ENCODE data around the gene TPGS1.

TPGS1 gene

DNA sequence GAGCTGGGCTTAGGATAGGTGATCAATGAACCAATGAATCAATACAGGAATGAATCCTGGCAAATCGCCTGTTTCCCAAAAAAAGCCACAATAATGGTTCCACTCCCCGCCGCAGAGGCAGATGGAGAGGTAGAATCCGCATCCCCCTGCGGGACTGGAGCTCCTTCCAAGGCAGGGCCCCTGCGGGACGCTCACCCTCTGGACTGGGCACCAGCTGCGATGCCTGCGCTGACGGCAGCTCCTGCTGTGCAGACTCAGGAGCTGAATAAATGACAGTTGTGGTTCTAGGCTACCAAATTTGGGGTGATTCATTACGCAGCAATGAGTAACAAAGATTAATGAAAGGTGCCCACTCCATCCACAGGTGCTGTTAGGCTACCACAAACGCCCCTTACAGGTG, 15.4 kb downstream of the TPGS1 start:
- no peak for DNase-seq

GRCh38 chr19:524062-524674, 16.9 kb downstream of the TPGS1 start:
- DNase-seq: no peak

DNA sequence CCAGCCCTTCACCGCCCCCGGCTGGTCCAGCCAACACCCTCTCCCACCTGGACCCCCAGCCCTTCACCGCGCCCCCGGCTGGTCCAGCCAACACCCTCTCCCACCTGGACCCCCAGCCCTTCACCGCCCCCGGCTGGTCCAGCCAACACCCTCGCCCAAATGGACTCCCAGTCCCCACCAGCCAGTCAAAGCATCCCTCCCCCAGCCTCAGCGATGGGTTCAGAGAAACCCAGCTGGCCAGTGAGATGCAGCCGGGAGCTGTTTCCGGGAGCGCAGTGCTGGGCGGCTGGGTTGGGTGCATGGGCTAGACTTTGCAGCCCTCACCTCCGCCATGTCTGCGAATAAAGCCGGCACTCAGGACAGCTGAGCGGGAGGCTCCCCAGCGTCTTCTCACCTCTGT, 17.7 kb downstream of the TPGS1 start:
- DNase-seq: no peak

DNA sequence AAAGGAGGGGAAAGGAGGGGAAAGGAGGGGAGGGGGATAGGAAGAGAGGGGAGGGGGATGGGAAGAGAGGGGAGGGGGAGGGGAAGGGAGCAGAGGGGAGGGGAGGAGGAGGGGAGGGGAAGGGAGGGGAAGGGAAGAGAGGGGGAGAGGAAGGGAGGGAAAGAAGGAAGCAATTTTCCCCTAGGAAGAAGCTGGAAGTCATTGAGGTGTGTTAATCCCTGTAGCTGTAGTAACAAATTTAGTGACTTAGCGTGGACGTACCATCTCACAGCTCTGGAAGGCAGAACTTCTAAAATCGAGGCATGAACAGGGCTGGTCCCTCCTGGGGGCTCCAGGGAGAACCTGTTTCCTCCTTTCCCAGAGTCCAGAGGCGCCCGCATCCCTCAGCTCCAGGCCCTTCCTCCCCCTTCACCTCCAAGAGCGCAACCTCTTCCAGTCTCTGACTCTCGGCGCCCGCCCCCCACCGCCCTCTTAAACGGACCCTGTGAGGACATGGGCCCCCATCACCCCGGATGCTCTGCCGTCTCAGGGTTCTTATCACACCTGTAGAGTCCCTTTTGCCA, 18.6 kb downstream of the TPGS1 start:
- no peak for DNase-seq

DNA sequence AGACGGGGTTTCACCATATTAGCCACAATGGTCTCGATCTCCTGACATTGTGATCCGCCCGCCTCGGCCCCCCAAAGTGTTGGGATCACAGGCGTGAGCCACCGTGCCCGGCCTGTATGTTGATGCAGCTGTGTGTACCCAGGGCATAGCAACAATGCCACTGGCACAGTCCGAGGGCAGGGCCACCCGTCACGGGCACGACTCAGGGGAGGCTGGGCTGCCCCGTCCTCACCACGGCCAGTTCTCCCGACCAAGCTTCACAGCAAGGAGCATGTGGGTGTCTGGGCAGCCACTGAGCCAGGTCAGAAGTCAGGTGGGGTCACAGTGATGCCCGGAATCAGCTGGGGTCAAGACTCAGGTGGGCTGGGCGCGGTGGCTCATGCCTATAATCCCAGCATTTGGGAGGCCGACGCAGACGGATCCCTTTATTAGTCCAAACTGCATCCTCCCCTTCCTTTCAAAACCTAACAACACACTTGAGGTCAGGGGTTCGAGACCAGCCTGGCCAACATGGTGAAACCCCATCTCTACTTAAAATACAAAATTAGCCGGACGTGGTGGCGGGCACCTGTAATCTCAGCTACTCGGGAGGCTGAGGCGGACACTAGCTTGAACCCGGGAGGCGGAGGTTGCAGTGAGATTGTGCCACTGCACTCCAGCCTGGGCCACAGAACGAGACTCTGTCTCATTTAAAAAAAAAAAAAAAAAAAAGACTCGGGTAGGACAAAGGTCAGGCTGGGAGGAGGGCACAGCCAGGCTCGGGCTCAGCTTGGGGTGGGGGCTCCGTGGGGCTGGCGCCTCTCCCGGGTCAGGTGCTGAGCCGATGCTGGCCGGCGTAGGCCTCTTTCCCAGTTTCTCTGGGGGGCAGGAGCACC, 23.1 kb downstream of the TPGS1 start:
- no peak for DNase-seq

DNA sequence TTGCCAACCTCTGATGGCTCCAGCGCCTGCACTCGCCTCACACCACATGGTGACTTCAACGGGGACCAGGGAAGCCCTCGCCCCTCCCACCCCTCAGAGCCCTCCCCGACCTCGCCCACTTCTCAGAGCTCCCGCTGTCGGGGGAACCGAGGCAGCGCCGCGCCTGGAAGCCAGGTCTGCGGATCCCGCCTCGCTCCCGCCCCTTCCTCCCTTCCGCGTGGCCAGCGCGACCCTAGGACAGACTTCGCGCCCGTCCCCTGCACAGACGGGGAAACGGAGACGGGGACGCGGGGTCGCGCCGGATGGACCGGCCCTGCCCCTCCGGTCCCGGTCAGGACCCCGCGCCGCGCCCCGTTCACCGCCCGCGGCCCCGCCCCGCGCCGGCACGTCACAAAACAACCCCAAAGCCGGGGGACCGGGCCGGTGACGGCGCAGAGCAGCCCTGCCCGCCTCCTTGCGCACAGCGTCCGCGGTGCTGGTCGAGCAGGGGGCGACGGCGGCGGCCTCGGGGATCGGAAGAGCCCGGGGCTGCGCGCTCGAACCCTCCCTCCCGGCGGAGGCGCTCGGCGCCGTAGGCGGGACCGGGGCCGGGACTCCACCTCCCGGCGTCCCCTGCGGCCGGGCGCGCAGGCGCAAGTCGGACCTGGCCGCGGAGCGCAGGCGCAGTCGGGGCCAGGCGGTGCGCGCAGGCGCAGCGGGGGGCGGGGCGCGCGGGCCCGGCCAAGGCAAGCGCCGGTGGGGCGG, 23.9 kb downstream of the TPGS1 start:
- peak; percentile 53 for DNase-seq

GRCh38 chr19:531753-532560, 24.7 kb downstream of the TPGS1 start, which contains the start of gene CDC34:
TSS of gene CDC34 (plus strand) at chr19:531760. CDS start at chr19:531932, 172 bp downstream.
- DNase-seq: no peak

DNA sequence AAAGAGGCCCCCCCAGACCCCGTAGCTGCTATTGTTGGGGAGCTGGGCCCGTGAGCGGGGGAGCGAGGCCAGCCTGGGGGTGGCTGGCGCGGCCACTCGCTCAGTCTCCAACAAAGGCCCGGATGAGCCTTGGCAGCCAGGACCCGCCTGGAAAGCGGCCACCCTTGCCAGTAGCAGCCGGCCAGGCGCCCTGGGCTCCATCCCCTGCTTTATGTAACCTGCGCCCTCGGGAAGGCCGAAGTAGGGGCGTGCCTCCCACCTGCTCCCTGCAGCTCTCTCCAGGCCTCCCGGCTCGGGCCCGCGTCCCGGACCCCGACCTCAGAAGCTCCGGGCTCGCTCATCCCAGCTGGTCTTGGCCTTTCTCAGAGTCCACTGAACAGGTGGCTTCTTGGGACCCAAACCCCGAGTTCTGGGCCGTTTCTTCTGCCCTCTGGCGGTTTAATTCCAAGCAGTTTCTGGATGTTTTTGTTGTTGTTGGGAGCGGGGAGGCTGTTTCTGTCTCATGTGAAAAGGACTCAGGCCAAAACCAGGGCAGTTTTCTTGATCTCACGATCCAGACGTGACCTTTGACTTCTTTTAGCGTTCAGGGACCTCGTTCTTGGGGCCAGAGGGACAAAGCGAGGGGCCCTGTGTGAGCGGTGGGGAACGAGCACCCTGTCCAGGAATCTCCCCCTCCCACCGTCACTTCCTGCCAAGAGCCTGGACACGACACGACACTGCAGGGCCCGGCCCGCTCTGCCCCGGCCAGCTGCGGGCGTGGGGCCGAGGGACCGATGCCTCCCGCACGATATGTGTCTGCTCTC, 25.5 kb downstream of the TPGS1 start:
- peak; percentile 60 for DNase-seq

GRCh38 chr19:533364-534058, 26.2 kb downstream of the TPGS1 start:
- no peak for DNase-seq

GRCh38 chr19:534088-534487, 26.8 kb downstream of the TPGS1 start:
- no peak for DNase-seq

GRCh38 chr19:535017-535835, 27.9 kb downstream of the TPGS1 start:
- no peak for DNase-seq

- no peak for DNase-seq
Measured at GRCh38 chr19:536031-536880, 29.0 kb downstream of the TPGS1 start.

DNA sequence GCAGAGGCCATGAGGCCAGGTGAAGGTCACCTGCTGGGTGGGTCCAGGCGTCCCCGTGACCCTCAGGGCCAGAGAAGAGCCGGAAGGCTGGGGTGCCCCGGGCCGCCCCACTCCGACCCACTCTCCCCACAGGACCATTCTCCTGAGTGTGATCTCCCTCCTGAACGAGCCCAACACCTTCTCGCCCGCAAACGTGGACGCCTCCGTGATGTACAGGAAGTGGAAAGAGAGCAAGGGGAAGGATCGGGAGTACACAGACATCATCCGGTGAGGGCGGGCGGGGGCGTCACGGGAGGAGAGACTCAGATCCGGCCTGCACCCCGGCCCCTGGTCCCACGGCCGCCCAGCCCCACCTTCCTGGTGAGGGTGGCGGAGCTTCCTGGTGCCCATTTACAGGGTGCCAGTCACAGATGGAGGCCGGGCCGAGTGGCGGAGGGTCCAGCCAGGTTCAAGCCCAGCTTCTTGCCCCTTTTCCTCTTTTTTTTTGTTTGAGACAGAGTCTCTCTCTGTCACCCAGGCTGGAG, 29.6 kb downstream of the TPGS1 start:
- DNase-seq: no peak

GRCh38 chr19:538641-539428, 31.5 kb downstream of the TPGS1 start:
- no peak for DNase-seq

DNA sequence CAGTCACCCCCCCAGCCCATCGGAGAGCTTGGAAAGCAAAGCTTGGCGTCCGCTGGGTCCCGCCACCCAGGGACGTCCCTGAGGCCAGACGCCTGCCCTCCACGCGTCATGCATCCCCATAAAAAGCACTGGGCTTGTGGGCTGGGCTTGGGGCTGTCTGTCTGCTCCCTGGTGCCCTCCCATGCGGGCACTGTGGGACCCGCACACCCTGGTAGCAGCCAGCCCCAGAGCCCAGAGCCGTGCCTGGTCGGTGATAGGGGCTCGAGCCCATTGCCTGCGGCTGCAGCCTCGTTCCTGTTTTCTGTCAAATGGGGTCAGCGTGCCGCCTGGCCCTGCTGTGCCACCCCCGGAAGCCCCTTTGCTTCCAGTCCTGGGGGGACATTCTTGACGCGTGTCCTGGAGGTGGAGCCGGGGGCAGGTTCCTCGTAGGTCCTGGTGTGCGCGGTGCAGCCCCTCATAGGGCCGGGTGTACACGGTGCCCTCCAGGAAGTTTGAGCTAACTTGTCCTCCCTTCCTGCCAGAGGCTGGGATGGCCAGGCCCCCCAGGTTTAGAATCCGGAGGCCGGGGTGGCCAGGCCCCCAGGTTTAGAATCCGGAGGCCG, 32.2 kb downstream of the TPGS1 start:
- no peak for DNase-seq

- DNase-seq: no peak
Measured at GRCh38 chr19:540867-541637, 33.8 kb downstream of the TPGS1 start.

DNA sequence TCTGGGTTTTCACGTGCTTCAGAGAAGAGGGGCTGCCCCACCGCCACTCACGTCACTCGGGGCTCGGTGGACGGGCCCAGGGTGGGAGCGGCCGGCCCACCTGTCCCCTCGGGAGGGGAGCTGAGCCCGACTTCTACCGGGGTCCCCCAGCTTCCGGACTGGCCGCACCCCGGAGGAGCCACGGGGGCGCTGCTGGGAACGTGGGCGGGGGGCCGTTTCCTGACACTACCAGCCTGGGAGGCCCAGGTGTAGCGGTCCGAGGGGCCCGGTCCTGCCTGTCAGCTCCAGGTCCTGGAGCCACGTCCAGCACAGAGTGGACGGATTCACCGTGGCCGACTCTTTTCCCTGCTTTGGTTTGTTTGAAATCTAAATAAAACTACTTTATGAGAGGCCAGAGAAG, 34.4 kb downstream of the TPGS1 start:
- no peak for DNase-seq
